M059J (cell line): ENCODE data around the gene TTLL9. TPM values are rescaled to one million over a fixed set of nuclear protein-coding genes. Genes with fewer than 3 reads are reported as not detected.
"Not testable (repeated sequence)": the region's sequence is repeated elsewhere in the genome, so short reads cannot be mapped to it uniquely, and the experiment has no call there.

ENCODE experiments used
- DNase-seq: peaks from one replicate; pipeline ENCODE4 v3.0.0-alpha.2; 2012; ENCODE audit warnings: low read depth
- total RNA-seq: library from RNA; depleted of rRNA; stranded (reverse); fragments of >200 nt; shearing (Covaris generic); gene quantifications from 2 replicates; pipeline ENCODE4 v1.2.3, GENCODE V29; 2014

TTLL9 gene
- total RNA-seq, 1 experiment from 2014 or later, result not detected

DNA sequence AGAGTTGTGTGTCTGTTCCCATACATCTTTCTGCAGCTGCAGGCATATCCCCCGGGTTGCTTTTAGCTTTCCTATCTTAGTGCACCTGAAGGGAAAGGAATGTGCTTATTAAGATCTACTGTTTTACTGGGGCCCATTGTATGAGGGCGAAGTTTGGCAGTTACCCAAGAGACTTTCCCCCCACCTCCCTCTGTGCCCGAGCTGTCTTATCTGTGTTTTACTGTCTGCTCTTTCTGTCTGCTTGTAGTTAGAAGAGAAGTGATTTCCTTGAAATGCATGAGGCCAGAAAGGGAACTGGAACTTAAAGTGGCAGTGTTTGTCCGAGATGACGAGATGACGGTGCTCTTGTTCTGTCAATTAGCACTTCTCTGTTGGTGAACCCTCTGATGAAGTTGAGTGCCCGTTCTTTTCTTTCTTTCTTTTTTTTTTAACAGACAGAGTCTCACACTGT lies 47.6 kb downstream of the TTLL9 start:
- DNase-seq, result not testable (repeated sequence)

DNA sequence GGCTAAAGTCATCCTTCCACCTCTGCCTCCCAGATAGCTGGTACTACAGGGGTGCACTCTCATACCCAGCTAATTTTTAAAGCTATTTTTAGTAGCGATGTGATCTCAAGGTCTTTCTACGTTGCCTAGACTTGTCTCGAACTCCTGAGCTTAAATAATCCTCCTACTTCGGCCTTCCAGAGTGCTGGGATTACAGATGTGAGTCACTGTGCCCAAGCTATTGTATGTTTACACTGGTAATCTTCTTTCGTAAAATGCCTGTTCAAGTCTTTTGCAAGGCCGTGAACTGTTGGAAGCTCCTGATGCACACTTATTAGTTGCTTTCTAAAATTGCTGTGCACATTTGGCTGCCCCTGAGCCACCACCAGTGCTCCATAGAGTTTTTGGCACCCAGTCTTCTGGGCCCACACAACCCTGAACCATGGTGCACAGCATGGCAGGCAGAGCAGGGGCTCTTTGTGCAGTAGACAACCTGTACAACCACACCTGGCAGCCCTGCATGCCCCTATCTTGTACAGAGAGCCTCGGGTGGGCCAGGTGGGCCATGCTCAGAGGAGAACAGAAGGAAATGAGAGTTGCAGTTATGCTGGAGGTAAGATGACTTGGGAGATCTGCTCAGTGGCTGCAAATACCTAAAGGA lies 48.2 kb downstream of the TTLL9 start:
- no peak for DNase-seq

DNA sequence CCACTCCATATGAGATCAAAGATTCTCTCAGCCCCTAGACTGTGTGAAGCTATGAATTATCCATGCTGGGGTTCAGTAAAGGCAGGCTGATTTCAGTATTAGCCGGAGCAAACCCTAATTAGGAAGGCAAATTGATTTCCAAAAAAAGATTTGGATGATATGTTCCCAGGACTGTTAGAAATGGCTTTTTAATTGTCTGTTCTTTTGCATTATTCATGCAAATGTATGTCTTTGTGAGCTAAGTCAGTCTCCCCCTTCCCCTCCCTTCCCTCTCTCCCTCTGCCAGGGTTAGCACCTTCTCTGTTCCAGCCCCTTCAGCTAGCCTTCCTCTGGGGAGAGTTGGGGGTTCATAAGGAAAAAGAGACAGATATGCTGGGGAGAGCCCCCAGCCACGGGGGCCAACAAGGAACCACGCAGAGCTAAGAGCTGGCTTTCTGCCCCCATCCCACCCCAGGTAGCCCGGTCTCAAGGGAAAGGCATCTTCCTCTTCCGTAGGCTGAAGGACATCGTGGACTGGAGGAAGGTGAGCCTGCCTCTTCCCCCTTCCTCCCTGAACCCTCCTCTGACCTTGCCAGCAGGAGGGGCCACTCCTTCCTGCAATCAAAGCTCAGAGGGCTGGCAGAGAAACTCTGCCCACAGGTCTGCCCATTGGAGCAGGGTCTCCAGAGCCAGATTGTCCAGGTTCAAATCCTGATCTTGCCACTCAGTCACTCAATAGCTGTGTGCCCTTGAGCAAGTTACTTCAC lies 49.1 kb downstream of the TTLL9 start:
- no peak for DNase-seq

DNA sequence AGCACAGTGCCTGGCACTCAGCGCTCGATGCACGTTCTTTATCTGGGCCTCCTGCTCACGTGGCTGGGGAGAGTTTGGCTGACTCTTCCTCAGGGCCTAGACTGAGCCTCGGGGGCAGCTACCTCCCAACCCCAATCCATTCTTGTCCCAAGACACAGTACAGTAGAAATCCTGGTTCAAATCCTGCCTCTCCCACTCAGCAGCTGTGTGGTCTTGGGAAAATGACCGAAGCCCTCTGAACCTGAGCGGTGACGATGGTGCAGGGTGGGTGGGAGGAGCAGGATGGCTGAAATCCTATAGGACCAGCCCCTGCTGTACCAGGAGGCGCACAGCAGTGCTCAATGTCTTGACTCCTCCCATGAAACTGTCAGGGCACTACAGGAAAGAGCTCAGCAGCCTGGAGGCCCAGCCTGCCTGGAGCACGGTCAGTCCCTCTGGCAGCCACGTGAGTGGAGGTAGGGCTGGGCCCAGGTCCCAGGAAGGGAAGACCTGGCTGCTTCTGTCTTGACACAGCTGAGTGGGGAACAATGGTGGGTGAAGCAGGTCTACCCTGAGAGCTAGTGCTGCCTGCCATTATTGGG lies 49.9 kb downstream of the TTLL9 start:
- DNase-seq, result no peak

DNA sequence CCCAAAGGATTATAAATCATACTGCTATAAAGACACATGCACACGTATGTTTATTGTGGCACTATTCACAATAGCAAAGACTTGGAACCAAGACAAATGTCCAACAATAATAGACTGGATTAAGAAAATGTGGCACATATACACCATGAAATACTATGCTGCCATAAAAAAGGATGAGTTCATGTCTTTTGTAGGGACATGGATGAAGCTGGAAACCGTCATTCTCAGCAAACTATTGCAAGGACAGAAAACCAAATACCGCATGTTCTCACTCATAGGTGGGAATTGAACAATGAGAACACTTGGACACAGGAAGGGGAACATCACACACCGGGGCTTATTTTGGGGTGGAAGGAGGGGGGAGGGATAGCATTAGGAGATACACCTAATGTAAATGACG lies 51.0 kb downstream of the TTLL9 start:
- not testable (repeated sequence) for DNase-seq

DNA sequence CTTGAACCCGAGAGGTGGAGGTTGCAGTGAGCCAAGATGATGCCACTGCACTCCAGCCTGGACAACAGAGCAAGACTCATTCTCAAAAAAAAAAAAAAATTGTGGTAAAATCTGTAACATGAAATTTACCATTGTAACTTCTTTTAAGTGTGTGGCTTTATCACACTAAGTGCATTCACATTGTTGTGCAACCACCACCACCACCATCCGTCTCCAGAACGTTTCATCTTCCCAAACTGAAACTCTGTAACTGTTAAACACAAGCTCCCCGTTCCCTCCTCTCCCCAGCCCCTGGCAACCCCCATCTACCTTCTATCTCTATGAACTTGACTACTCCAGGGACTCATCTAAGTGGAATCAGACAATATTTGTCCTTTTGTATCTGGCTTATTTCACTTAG lies 51.7 kb downstream of the TTLL9 start:
- no peak for DNase-seq

DNA sequence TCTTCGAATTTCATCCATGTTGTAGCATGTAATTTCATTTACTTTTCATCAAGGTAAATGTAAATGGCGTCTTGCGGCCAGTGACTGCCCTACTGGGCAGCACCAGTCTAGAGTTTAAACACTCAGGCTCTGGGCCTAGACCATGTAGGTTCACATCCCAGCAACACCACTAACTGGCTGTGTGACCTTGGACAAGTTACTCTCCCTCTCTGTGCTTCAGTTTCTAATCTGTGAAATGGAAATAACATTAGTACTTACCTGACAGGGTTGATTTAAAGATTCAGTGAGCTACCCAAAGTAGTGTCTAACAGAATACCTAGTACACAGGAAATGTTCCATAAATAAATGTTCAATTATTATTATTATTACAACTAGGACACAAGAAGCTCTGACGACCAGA lies 52.2 kb downstream of the TTLL9 start:
- no peak for DNase-seq

DNA sequence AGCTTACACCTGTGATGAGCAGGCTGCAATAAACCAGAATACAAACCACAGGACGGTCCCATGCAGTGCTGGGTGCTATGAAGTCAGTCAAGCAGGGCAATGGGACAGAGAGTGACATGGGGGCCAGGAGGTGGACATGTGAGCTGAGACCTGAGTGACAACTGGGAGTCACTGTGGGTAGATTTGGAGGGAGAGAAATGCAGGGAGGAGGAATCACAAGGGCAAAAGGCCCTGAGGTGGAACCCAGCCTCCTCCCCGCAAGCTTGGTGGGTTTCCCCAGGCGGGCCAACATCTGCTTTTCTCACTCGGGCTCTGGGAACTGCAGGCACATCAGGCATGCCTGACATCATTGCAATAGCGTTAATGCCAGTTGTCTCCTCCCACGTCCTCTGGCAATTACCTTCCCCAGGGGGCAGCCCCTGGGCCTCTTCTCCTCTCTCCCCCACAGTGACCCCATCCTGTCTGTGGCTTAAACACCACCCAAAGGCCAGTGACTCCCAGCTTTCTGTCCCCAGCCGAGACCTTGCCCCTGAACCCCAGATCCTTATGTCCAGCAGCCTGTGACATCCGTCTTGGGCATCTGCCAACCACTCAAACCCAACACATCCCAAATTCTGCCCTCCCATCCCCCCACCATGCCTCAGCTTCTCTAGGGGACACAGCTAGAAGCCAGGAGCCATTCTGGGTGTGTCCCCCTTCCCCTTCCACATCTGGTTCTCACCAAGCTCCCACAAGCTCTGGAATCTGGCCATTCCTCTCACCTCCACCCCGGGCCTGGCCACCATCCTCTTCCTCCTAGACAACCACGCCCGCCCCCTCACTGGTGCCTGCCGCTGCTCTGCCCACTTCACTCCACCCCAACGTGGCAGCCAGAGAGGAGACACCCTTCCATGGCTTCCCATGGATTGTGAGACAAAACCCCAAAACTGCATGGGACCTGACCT lies 53.2 kb downstream of the TTLL9 start:
- no peak for DNase-seq

DNA sequence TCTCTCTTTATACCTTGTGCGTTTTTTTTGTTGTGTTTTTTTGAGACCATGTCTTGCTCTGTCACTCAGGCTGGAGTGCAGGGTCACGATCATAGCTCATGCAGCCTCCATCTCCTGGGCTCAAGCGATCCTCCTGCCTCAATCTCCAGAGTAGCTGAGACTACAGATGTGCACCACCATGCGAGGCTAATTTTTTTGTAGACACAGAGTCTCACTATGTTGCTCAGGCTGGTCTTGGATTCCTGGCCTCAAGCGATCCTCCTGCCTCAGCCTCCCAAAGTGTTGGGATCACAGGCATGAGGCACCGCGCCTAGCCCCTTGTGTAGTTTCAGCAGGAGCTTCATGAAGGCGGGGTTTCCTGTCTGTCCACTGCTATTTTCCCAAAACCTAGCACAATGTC lies 54.1 kb downstream of the TTLL9 start:
- no peak for DNase-seq

DNA sequence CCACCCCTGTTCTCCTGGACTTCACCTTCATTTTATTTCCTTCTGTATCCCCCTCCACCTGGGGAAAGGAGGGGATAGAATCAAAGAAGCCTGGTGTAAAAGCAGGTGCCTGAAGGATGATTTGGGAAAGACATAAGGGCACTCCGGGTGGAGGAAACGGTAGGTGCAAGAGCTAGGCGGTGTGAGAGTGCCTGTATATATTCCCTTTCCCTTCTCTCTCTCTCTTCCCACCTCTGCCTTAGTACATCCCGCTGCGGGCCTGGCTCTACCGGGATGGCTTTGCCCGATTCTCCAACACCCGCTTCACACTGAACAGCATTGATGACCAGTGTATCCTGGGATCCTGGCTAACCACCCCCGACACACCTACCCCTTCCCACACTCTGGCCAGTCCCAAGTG lies 55.2 kb downstream of the TTLL9 start:
- no peak for DNase-seq

DNA sequence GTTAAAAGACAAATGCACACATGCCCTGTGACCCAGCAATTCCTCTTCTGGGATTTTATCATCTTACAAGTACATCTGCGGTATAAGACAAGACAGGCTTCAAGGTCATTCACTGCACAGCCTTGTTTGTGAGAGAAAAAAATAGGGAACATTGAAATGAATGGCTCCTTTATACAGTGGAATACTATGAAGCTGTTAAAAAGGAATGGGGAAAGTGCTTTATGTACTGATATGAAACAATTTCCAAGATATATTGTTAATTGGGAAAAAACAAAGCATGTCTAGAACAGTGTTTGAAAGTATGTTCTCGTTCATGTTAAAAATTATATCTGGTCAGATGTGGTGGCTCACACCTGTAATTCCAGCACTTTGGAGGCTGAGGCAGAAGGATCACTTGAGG lies 56.1 kb downstream of the TTLL9 start:
- DNase-seq, result no peak

DNA sequence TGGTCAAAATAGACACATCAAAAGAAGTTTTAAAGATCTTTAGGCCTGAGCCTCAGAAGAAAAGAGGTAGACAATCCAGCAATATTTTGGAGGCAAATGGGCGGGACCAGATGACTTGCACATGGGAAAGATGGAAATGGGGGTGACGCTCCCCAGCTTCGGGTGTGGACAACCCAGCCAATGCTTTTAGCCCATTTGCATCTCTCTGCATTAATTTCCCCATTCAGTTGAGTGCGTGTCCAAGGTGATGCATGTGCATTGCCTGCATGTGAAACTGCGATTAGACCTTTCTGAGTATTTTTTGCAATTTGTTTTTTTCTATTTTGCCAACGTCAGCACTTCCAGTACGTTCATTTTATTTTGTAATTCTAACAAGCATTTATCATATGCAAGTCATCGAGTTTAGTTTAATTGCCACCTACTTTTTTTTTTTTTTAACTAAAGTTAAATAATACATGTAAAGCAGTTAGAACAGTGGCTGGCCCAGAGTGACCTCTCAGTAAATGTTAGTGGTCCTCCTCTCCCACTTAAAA lies 57.3 kb downstream of the TTLL9 start:
- DNase-seq, result no peak

DNA sequence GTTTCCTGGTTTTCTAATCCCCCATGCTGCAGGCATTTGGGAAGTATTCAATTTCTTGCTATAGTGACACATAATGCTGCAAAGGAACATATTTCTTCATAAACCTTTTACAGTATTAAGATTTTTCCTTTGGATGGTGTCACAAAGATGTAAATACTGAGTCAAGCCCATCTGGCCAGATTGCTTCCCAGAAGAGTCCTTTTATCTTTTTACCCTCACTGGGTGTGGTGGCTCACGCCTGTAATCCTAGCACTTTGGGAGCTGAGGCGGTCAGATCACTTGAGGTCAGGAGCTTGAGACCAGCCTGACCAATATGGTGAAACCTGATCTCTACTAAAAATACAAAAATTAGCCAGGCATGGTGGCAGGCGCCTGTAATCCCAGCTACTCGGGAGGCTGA lies 59.2 kb downstream of the TTLL9 start:
- DNase-seq, result not testable (repeated sequence)

DNA sequence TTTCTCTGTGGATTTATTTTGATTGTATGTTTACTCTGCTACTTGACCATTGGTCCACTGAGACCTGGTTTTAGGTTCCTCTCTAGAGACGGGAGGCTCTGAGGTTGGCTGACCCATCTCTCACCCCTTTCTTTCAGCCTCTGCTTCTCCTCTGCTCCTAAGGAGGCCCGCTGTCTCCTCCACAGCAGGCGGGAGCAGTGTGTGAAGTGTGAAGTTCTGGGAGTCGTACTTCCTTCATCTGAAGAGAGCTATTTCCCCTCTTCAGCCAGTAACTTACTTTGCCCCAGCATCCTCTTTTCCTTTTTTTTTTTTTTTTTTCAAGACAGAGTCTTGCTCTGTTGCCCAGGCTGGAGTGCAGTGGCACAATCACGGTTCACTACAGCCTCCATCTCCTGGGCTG lies 60.3 kb downstream of the TTLL9 start:
- DNase-seq, result no peak

DNA sequence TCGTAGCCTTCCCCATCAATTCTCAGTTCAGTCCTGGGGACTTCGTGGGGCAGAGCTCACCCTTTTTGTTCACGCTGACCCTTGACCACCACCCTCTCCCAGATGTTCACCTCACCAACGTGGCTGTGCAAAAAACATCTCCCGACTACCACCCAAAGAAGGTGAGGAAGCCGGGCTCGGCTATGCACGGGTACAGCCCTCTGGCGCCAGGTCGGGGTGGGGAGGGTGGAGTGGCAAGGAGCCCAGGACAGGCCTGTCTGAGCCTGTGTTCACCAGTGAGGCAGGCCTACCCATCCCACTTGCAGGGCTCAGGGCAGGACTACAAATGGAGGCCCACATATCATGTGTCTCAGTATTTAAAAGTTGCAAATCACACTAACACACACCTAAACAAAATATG lies 63.3 kb downstream of the TTLL9 start:
- no peak for DNase-seq

DNA sequence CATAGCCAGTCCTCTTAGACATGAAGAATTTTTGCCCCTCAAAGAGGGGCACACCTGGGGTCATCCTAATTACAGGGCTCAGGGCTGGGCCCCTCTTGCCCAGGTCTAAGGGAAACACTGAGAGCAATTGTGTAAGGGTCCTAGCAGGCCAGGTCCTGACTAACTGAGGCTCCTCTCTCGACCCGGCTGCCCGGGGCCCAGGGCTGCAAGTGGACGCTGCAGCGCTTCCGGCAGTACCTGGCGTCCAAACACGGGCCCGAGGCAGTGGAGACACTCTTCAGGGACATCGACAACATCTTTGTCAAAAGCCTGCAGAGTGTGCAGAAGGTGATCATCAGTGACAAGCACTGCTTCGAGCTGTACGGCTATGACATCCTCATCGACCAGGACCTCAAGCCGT lies 64.1 kb downstream of the TTLL9 start:
- no peak for DNase-seq

DNA sequence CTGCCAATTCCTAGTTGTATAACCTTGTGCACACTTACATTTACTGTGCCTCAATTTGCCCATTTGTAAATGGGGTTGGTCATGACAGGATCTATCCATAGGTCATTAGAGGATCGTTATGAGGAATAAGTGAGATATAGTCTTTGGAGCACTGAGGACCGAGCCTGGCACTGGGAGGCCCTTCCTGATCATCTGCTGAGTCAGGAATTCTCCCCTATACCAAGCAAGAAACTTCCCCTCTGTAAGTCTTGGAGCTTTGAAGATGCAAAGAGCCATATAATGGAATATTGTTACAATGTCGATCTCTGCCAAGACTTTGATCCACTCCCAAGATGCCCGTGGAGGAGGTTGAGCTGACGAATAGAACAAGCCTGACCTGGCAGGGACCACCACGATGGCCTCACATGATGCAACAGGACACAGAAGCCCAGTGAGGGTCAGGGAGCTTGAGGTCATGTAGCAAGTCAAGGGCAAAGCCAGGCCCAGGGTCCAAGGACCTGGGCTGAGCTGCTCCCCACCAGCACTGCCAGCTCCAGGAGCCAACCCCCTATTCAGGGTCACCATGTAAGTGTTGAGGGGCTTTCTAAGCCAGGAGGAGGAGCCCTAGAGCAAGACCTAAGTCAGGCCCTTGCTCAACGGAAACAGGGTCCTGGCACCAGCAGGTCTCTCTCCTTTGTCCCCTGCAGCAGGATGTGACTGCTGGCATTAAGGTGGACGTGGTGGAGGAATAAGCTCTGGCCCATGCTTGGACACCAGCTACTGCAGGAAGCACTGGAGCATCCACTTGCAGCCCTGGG lies 64.7 kb downstream of the TTLL9 start:
- no peak for DNase-seq

DNA sequence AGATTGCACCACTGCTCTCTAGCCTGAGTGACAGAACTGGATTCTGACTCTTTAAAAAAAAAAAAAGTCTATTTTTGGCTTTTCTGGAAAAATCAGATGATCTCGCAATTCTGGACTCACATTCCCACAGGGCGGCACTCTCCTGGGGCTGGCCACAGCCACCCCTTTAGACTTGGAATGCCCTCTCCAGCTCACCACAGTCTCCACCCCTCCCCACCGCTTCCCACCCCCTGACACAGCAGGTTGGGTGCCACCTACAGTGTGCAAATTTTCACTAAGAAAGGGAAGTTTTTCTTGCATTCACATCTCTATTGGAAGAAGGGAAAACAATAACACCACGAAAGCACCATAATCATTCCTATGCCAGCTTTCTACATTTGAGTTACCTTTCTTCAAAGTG lies 66.0 kb downstream of the TTLL9 start:
- DNase-seq, result no peak

DNA sequence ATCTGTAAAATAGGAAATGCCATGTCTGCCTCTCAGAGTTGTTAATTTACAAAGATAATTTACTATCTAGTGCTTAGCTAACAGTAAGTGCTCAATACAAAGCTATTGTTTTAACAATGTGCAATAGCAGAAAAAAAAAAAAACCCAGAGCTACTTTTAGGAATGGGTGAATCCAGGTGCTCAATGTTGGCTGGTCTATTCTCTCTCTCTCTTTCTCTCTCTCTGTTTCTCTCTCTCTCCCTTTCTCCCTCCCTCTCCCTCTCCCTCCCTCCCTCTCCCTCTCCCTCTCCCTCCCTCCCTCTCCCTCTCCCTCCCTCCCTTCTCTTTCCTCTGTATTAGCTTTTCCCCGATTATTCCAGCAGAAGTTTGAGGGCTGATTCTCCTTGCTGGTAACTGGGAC lies 67.4 kb downstream of the TTLL9 start:
- no peak for DNase-seq

DNA sequence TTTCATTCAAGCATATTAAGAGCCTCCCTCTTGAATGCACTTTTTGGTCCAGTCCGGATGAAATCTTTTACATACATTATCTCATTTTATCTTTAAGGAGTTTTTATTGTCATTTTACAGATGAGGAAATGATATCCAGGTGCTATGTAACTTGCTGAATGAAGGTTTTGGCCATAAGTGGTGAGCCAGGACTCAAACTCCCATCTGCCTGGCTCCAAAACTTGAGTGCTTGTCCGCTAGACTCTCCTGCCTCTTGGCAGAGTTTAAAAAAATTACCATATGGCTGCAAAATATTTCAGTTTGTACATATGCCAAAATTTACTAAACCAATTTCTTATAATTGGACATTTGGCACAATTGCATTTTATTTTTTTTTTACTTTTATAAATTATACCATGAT lies 69.2 kb downstream of the TTLL9 start:
- DNase-seq, result no peak

DNA sequence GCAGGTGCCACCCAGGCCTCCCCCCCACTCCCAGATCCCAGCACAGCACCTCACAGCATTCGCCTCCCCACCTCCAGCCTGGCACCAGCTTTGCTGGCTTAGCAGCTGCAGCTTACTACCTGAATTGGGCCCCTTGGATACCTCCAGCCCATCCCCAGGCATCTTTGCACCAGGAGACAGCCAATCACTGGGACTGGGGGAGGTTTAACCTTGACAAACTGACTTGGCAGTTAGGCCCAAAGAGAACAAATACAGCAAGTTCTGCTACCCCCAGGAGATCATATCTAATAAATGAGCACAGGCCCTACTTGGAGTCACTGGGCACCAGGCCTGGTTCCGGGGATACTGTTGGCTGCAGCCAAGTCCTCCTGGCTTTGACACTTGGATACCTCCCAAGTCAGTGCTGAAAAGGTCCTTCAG lies 72.6 kb downstream of the TTLL9 start:
- no peak for DNase-seq
